Thyroid gland (tissue), 4 donors: Measurements from ENCODE around the gene PEX14.

Source experiments
- POLR2A ChIP-seq, 2 donors: fragments of 450-650 bp; IDR thresholded peaks; one replicate each; pipeline ENCODE4 v1.6.1; 2017; ENCODE audit warnings: antibody characterized with exemption in 2 of 2, mild to moderate bottlenecking in 2 of 2, moderate library complexity in 1 of 2
- TF ChIP-seq, protein P1 (sequence below), 6 experiments: fragments of 200-600 bp in 3 of 6; fragments of 450-650 bp in 3 of 6; sonication (generic) in 3 of 6; IDR thresholded peaks; one replicate each; pipeline ENCODE4 v1.5.1; 2016 to 2019; ENCODE audit warnings: antibody characterized with exemption in 6 of 6, mild to moderate bottlenecking in 2 of 6, inconsistent platforms in 1 of 6, moderate library complexity in 1 of 6

GRCh38 chr1:10446790-10447422 is 27.8 kb upstream of the PEX14 start:
- TF ChIP-seq, protein P1, sequence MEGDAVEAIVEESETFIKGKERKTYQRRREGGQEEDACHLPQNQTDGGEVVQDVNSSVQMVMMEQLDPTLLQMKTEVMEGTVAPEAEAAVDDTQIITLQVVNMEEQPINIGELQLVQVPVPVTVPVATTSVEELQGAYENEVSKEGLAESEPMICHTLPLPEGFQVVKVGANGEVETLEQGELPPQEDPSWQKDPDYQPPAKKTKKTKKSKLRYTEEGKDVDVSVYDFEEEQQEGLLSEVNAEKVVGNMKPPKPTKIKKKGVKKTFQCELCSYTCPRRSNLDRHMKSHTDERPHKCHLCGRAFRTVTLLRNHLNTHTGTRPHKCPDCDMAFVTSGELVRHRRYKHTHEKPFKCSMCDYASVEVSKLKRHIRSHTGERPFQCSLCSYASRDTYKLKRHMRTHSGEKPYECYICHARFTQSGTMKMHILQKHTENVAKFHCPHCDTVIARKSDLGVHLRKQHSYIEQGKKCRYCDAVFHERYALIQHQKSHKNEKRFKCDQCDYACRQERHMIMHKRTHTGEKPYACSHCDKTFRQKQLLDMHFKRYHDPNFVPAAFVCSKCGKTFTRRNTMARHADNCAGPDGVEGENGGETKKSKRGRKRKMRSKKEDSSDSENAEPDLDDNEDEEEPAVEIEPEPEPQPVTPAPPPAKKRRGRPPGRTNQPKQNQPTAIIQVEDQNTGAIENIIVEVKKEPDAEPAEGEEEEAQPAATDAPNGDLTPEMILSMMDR (IDR thresholded peaks at IDR 0.05): no peak
- TF ChIP-seq POLR2A (IDR thresholded peaks at IDR 0.05): no peak
